Skeletal muscle cell (primary cell): ENCODE measurements around the gene PRKG1.
A peak's percentile ranks its signal among the peaks of the same experiment; 100 is the strongest.

Experiments
- DNase-seq: peaks from one replicate; pipeline ENCODE4 v3.0.0-alpha.2; 2010; ENCODE audit warnings: low read depth
- H3K4me3 ChIP-seq: 2 replicates; pipeline ENCODE4 v1.5.1; 2011; ENCODE audit warnings: low read depth, mild to moderate bottlenecking, control low read depth, low read length, moderate library complexity

PRKG1 gene

DNA sequence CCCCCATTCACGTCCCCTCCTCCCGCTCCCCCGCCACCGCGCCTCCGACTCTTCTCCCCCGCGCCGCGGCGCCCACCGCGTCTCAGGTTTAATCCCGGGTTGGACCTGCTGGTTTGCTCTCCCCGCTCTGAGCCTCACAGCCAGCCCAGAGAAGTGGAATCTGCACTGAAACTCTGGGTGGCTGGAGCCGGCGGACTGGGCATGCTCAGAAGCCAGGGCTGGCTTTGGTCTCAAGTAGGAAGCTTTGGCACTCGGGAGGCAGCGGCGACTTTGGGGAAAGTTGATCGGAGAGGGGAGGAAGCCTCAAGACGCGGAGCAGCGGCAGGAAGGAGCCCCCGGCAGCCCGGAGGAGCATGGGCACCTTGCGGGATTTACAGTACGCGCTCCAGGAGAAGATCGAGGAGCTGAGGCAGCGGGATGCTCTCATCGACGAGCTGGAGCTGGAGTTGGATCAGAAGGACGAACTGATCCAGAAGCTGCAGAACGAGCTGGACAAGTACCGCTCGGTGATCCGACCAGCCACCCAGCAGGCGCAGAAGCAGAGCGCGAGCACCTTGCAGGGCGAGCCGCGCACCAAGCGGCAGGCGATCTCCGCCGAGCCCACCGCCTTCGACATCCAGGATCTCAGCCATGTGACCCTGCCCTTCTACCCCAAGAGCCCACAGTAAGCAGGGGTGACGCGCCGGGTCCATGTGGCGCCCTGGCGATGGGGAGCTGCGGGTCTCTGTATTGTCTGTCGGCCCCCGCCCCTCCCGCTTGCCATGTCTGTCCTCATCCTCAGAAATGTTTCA lies at the start of gene PRKG1:
PRKG1 (plus strand) TSS at position 250 of the 791 bp plus-strand sequence.
- DNase-seq: peak; percentile 39
- H3K4me3 ChIP-seq: peak within 1 kb of the TSS; percentile 67

DNA sequence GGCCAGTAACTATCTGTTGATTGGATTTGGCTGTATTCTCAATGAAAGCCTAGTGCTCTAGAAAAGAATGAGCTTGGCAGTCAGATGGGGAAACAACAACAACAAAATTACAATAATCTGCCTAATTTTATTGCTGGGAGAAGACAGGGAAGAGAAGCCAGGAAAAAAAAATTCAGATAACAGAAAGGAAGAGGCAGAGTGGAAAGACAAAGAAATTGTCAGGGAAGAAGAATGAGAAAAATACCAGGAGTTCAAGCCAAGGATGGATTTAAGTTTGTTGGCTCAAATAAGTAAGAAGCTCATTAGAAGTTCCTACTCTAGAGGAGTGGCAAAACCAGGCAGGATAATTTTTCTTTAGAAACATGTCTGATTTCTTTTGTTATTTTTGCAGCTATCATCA lies 45.9 kb upstream of the PRKG1 start:
- no peak for DNase-seq
- no peak overlapping the region for H3K4me3 ChIP-seq

DNA sequence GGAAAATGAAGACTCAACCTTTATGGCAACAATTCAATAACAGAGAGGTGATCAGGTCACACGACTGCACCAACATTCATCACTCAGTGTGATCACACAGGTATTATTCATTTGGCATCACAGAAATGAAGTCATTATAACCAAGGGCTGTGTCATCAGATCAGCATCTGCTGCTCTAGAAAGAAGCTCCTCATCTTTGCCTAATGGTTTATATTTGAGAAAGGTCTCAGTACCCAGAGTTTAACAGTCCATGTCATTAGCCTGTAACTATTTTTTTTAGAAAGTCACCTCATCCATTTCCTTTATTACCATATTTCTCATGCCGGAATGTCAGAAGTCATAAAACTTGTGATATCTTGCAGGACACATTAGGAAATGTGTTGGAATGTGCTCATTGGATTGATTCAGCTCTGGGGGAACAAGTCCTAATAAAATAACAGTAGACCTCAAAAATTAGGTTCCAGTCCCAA lies 45.1 kb upstream of the PRKG1 start:
- no peak overlapping the region for H3K4me3 ChIP-seq
- DNase-seq: peak; percentile 51

DNA sequence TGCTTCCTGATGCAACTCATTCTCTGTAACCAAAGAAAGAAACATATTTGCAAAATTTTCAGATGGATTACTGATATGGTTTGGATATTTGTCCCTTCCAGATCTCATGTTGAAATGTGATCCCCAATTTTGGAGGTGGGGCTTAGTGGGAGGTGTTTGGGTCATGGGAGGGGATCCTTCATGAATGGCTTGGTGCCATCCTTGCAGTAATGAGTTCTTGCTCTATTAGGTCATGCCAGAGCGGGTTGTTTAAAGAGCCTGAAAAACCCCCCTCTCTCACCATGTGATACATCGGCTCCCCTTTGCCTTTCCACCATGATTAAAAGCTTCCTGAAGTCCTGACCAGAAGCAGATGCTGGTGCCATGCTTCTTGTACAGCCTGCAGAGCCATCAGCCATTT lies 43.8 kb upstream of the PRKG1 start:
- H3K4me3 ChIP-seq: no peak overlapping the region
- no peak for DNase-seq

DNA sequence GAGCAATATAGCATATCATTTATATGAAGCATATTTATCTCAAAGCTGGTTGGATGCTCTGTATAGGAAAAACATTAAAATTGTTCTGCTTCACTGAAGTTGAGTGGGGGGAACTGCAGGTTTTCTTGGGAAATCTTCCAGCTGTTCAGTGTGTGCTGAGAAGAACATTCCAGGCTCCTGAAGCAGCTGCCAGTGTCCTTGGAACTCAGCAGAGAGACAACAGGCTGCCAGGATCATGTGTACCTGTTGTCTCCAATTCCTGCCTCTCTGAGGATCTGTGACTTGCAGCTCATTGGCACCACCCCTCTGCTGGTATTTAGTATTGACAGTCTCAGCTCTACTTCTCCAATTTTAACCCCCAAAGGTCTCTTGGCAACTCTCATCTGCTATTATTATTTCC lies 42.3 kb upstream of the PRKG1 start:
- H3K4me3 ChIP-seq: no peak overlapping the region
- DNase-seq: no peak

DNA sequence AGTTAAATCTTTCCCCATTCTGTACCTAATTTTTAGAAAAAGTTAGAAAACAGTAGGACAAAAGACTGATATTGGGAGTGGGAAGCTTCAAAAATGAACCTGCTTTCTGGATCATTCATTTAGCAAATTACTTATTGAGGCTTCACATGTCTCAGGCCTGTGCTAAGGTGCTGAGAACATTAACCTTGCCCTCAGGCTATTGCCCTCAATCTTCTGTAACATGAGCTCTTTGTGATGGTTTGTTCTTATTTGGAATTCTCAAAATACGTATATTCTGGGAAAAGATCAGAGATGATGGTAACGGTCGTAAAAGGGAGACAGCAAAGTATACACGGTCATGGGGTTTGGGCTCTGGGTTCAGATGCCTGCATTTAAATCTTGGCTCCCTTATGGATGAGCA lies 39.5 kb upstream of the PRKG1 start:
- DNase-seq: no peak
- H3K4me3 ChIP-seq: no peak overlapping the region

DNA sequence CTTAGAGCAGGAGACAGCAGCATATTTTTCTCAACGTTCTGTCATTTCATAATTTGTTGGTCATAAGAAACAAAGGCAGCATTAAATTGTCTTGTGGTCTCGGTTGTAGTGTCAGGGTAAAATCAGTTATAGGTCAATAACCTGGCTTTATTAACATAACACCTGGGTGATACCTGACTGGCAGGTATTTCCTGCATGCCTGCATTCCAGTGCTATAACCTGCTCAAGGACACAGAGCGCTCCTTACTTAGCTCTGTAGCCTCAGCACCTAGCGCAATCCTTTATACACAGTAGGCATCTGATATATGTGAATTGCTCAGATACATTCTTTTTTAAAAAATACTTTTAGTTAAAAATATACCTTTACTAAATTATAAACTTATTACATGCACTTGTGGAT lies 38.9 kb upstream of the PRKG1 start:
- DNase-seq: no peak
- no peak overlapping the region for H3K4me3 ChIP-seq

DNA sequence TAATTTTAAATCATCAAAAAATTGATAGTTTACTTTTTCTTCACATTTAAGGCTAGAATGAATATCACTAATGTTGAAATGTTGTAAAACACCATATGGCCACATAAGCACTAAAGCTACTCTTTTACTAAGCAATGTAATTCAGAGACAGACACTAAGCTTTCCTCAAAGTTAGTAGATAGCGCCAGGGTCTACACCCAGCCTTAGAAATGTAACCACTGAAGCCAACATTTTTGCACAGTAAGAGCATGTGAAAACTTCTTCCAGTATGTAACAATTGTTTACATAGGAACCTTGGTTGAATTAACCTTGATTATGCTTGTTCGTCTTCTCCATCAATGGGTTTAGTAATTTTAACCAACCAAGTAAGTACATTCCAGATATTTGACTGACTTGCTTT lies 28.4 kb upstream of the PRKG1 start:
- H3K4me3 ChIP-seq: no peak overlapping the region
- no peak for DNase-seq

DNA sequence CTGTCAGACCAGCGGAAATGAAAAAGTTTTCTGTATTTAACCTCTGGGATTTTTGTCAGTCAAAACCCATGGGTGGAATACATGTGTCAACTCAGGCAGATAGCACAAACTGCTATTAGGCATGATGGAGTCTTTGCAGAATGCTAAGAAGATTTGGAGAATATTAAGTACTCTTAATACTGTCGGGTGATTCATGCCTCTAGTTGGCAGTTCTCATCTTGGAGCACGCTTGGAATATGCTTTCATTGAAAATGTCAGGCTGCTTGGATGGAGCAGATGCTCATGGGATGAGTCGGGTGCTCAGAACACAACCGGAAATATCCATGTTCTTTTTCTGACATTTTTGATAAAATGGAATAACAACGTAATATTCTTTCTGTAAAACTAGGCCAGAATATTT lies 27.6 kb upstream of the PRKG1 start:
- H3K4me3 ChIP-seq: no peak overlapping the region

DNA sequence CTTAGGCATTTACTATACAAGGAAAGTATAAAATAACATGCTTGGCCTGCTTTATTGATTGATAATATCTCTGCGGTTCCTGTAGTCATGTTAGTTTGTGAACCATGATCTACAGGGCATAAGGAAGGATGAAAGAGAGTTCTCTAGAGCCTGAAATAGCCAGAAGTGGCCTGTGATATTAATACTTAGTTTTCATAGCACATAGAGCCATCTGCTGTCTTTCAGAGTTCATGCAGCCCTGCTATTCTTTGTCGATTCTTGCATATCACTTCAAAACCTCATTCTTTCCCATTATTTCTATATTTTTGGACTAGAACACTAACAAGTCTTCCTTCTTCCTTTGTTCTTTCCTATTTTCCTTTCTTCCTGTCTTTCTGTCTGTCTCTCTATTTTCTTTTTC lies 26.4 kb upstream of the PRKG1 start:
- no peak for DNase-seq
- no peak overlapping the region for H3K4me3 ChIP-seq

More for the DNA sequence above, 27.6 kb upstream of the PRKG1 start:
- no peak for DNase-seq

DNA sequence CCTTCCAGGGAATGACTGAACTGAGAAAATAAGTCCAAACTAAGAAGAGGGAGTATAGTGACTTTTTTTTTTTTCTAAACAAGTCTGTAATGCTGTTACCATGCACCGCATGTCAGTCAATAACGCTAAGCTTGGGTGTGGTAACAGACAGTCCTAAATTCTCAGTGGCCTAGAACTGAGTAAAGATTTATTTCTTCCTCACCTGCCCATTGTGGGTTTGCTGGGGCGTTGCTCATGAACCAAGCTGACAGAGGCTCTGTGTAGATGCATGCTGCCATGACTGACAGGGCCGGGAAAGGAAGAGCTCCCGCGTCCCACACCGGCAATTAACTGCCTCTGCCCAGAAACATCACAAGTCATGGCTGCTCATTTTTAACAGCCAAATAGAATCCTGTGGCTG lies 25.5 kb upstream of the PRKG1 start:
- no peak for DNase-seq
- H3K4me3 ChIP-seq: no peak overlapping the region

DNA sequence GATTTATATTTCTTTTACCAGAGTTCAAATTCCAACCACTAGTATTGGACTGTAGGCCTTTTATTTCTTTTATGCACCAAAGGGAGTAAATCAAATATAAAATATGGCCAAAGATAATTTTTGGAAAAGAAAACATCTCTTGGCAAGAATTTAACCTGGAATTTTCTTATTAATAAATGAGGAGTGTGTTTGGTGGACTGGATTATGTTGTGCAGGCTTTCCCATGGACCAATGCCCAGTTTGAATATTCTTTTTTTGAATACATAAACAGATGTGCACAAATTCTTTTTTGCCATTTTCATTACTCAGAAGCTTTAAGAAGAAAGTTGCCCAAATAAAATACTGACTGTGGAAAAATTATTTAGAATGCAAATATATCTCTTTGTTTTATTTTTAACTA lies 22.1 kb upstream of the PRKG1 start:
- DNase-seq: no peak
- no peak overlapping the region for H3K4me3 ChIP-seq

DNA sequence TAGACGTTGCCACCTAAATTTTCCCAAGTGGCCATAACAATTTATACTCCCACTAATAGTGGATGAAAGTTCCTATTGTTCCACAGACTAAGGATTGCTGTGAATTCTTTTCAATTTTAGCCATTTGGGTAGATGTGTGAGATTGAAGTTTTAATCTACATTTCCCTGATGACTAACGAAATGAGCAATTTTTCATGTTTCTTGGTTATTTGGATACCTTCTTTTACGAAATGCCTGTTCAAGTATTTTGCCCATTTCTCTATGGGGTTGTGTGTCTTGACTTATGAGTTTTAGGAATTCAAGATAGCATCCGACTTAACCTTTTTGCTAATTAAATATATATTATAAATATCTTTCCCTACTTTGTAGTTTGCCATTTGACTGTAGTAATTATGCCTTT lies 16.4 kb upstream of the PRKG1 start:
- DNase-seq: no peak
- H3K4me3 ChIP-seq: no peak overlapping the region

DNA sequence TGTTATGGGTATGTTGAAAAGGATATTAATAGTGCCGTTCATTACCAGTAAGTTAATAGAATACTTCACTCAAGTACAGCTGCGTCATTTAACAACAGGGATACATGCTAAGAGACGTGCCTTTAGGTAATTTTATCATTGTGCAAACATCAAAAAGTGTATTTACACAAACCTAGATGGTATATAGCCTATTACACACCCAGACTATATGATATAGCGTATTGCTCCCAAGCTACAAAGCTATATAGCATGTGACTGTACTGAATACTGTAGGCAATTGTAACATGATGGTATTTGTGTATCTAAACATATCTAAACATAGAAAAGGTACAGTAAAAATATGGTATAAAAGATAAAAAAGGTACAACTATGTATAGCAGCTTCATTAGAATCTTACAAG lies 11.1 kb upstream of the PRKG1 start:
- no peak overlapping the region for H3K4me3 ChIP-seq
- DNase-seq: no peak

DNA sequence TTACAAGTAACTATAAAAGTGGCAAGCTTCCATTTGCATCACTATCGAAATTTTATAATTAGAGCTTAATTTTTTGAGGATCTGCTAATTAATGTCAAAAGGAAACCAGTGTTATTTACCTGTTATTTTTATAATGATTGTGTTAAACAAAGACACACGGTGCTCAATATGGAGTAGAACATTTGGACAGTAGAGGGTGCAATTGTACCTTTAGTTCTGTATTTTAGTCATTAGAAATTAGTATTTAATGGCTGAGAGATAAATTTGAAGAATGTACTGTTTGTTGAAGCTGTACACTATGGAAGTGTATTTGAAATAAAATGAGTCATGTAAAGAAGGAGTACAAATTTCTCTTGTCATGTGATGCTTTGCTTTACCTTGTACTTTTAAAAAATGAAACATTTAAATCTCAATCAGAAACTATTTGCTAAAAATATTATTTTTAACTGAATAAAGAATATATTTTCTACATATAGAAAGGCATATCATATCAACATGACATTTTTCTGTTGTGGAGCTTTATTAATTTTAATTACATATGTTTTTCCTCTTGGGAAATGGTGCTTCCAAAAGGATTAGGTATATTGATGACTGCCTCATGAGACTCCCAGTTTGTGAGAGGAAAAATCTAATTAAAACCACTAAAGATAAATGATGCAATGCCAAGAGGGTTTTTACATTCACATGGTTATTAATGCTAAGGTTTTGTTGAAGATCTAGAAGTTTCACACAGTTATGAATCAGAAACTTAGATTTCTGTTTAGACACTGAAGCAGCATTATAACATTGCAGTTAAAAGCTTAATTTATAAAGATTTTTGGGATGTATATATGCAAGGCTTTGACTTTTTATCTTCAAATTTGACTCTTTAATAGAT lies 10.4 kb upstream of the PRKG1 start:
- peak; percentile 30 for DNase-seq
- H3K4me3 ChIP-seq: no peak overlapping the region

DNA sequence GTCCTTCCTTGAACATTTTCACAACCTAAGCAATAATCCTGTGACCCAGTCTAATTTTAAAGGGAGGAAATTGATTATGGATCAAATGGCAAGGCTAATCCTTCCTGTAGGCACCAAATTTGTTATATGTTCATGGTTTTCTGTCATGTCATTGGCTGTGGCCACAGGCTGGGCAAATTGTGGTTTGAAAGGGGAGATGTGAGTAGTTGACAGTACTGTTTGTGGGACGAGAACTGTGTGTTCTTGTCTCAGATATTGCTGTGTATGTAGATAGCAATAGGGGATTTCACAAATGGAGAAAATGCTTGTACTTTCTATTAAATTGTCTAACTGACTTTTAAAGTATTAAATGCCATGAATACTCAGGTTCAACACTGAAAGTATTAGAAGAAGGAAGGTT lies 8.1 kb upstream of the PRKG1 start:
- no peak for DNase-seq
- no peak overlapping the region for H3K4me3 ChIP-seq

DNA sequence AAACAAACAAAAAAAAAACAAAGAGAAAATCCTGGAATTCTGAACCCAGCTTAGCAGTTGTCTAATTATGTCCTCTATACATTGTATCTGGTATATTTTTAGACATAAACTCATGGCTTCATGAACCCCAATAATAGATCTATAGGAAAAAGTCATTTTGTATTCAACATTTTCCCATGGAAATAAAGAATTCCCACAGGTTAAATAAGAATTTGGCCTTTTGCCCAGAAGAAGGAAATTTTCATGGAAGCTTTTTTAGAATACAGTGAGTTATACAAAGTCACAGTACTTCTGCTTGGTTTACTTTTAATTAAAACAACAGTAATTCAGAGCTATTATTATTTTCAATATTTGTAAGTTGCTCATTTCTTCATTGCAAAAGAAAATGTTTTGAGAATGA lies 2.1 kb upstream of the PRKG1 start:
- no peak for DNase-seq
- H3K4me3 ChIP-seq: no peak overlapping the region

DNA sequence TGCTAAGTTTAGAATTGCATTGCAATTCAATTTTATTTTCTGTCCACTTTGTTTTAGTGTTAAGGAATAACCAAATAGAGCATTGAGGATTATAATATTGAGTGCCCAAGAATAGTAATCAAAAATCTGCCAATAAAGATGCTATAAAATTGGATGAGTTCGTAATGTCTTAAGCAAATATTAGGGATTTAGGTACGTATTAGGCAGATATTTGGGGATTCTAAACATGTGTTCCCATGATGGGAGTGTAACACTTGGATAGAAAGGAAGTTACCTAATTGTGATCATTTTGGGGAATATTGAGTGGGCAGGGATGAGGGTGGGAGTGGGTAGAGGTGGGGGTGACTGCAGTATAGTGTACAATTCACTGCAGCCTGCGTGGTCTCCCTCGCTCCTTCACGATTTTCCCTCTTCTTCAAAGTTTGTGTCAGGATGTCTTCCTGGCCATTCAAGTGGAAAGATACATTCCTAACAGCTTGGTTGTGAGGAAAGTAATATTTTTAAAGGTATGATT lies 1.3 kb upstream of the PRKG1 start:
- H3K4me3 ChIP-seq: peak overlapping the region; percentile 67
- no peak for DNase-seq

DNA sequence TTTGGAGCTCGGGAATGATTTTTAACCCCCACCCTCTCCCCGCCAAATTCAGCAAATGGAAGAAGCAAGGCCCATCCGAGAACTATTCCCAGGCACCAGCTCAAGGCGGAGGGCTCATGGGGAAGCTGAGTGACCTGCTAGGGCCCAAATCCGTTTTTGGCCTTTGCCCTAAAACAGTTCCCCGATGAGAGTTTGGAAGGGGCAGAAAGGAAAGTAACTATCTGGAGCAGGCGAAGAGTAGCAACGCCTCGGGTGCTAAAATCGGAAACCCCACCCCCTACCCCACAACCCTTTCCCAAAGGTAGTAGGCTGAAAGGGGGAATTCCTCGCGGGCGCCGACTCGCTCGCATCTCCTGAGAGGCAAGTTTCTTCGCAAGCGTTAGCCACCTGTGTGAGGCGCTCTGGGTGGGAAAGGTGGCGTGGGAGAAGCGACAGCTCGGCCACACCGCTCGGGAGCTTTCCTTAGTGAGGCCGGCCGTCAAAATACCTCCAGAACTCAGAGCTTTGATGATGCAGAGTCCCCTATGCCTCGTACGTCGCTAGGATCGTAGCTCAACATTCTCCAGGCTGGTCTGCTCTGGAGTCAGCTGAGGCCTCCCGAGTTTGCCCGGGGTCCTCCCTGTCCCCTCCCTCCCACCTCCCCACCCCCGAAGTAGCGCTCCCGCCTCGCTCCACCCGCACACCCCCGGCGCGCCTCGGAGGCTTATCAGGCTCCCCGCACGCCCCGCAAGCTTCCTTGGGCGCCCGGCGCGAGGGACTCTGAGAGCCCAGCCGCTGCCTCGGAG lies 642 bp upstream of the PRKG1 start:
- peak overlapping the region; percentile 67 for H3K4me3 ChIP-seq
- no peak for DNase-seq
